Activated CD4-positive, CD25-positive, alpha-beta regulatory T cell treated with anti-CD3 and anti-CD28 coated beads, Interleukin-2, amount 50 U/mL, for 16 hours (primary cell): ENCODE data around the gene ZFP42.
"Not testable (repeated sequence)": the region's sequence is repeated elsewhere in the genome, so short reads cannot be mapped to it uniquely, and the experiment has no call there.

Experiments used
- DNase-seq: peaks from one replicate; pipeline ENCODE4 v3.0.0-alpha.2; 2020; ENCODE audit warnings: low read depth, low spot score

ZFP42 gene

GRCh38 chr4:188021548-188022249 is 26.1 kb downstream of the ZFP42 start:
- no peak for DNase-seq

- no peak for DNase-seq
These were observed 28.1 kb downstream of the ZFP42 start for GRCh38 chr4:188023682-188024081.

- DNase-seq = no peak
These were observed 29.9 kb downstream of the ZFP42 start for GRCh38 chr4:188025476-188025875.

GRCh38 chr4:188029114-188029513 is 33.5 kb downstream of the ZFP42 start:
- DNase-seq = no peak

GRCh38 chr4:188030401-188030800 is 34.8 kb downstream of the ZFP42 start:
- no peak for DNase-seq

- no peak for DNase-seq
These were observed 36.2 kb downstream of the ZFP42 start for GRCh38 chr4:188031751-188032150.

- no peak for DNase-seq
These were observed 36.6 kb downstream of the ZFP42 start for GRCh38 chr4:188032170-188032569.

- no peak for DNase-seq
These were observed 37.0 kb downstream of the ZFP42 start for GRCh38 chr4:188032583-188032982.

- DNase-seq = no peak
These were observed 41.6 kb downstream of the ZFP42 start for GRCh38 chr4:188037003-188037713.

GRCh38 chr4:188041721-188042120 is 46.1 kb downstream of the ZFP42 start:
- no peak for DNase-seq

- DNase-seq = no peak
These were observed 46.6 kb downstream of the ZFP42 start for GRCh38 chr4:188042191-188042590.

- DNase-seq = no peak
These were observed 47.6 kb downstream of the ZFP42 start for GRCh38 chr4:188043154-188043553.

GRCh38 chr4:188045461-188045860 is 49.9 kb downstream of the ZFP42 start:
- DNase-seq = not testable (repeated sequence)

- DNase-seq = no peak
These were observed 51.1 kb downstream of the ZFP42 start for GRCh38 chr4:188046657-188047056.

- DNase-seq = no peak
These were observed 57.7 kb downstream of the ZFP42 start for GRCh38 chr4:188053302-188053701.
